ENCODE data around the gene JDP2.

GRCh38 chr14:75438486-75439080, 10.8 kb downstream of the JDP2 start:
- TF ChIP-seq, protein P1, sequence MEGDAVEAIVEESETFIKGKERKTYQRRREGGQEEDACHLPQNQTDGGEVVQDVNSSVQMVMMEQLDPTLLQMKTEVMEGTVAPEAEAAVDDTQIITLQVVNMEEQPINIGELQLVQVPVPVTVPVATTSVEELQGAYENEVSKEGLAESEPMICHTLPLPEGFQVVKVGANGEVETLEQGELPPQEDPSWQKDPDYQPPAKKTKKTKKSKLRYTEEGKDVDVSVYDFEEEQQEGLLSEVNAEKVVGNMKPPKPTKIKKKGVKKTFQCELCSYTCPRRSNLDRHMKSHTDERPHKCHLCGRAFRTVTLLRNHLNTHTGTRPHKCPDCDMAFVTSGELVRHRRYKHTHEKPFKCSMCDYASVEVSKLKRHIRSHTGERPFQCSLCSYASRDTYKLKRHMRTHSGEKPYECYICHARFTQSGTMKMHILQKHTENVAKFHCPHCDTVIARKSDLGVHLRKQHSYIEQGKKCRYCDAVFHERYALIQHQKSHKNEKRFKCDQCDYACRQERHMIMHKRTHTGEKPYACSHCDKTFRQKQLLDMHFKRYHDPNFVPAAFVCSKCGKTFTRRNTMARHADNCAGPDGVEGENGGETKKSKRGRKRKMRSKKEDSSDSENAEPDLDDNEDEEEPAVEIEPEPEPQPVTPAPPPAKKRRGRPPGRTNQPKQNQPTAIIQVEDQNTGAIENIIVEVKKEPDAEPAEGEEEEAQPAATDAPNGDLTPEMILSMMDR (IDR thresholded peaks at IDR 0.05), result no peak
- no peak for TF ChIP-seq POLR2A (IDR thresholded peaks at IDR 0.05)
